Measurements from ENCODE around the gene ARL8B. TPM values are rescaled to one million over a fixed set of nuclear protein-coding genes. Genes with fewer than 3 reads are reported as not detected.
"Not testable (repeated sequence)": the region's sequence is repeated elsewhere in the genome, so short reads cannot be mapped to it uniquely, and the experiment has no call there.

Gene ARL8B
- polyA plus RNA-seq, 4 donors = 25.0 to 70.4 (median 31.6) TPM

DNA sequence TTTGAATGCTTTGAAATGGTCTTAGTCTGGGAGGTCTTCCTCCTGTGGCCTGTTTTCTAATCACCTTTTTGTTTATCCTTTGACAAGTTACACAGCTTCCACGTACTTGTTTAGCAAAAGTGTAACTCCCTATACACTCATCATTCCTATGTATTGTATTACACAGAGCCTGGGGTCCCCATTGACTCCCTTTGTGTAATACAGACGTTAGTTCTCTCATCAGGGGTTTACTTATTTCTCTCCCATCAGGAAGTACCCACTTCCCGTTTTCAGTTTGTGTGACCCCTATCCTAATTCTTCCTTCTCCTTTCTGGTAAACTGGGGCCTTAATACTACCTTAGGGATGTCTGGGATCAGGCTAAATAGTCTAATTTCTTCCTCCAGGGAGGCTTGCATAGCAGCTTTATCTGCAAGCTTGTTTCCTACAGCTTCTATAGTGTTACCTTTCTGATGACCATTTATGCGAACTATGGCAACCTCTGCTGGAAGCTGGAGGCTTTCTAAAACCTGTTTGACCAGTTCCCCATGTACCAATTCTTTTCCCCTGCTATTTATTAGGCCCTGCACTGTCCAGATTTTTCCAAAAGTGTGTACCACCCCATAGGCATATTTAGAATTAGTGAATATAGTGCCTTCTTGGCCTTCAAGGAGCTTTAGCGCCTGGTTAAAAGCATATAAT, 22.4 kb downstream of the ARL8B start:
- Histone ChIP-seq H3K9me3 (ENCODE audit: control insufficient read depth in 2 of 2, insufficient read depth in 1 of 2, low read depth in 1 of 2, low read length in 1 of 2) (peaks cover 0 to 36% of the 10 kb centered on the region in 2 donors), H3K27me3 (ENCODE audit: control insufficient read depth in 3 of 3, insufficient read depth in 3 of 3, low read length in 3 of 3) (no peaks in the 10 kb centered on the region), H3K4me3 (ENCODE audit: low read depth in 1 of 3, low read length in 3 of 3) (no peak overlapping the region), H3K36me3 (ENCODE audit: control insufficient read depth in 3 of 3, insufficient read depth in 2 of 3, low read depth in 1 of 3, low read length in 3 of 3) (peaks cover 2 to 15% (median 2%) of the 10 kb centered on the region in 3 donors), H3K4me1 (ENCODE audit: control insufficient read depth in 3 of 3, insufficient read depth in 2 of 3, low read depth in 1 of 3, low read length in 2 of 3) (peaks cover 0 to 3% (median under 1%) of the 10 kb centered on the region in 3 donors), H3K27ac (ENCODE audit: low read depth in 1 of 3, low read length in 2 of 3) (no peak overlapping the region)
- no peak for FAIRE-seq
- WGBS, 3 donors = 73 to 83% (median 75%) methylated on average over 5 of the region's 5 CpGs
- DNase-seq = no peak

DNA sequence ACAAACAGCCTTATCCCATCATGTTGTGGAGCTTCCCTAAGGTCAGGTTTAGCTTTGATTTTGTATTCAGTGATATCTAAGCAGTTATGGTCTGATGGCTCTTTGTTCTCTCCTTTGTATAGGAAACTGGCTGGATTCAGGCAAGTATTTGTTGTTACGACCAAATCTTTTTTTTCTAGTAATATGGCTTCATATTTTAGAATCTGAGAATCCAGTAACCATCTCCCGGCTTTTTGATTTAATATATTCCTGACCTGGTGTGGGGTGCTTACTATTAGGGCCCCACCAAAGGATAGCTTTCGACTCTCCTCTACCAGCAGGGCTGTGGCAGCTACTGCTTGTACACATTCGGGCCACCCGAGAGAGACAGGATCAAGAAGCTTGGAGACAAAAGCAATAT, 23.0 kb downstream of the ARL8B start:
- H3K4me1 ChIP-seq (ENCODE audit: control insufficient read depth in 3 of 3, insufficient read depth in 2 of 3, low read depth in 1 of 3, low read length in 2 of 3) = peaks cover 0 to 3% (median 0%) of the 10 kb centered on the region in 3 donors
- peaks cover 0 to 36% of the 10 kb centered on the region in 2 donors for H3K9me3 ChIP-seq (ENCODE audit: control insufficient read depth in 2 of 2, insufficient read depth in 1 of 2, low read depth in 1 of 2, low read length in 1 of 2)
- H3K27ac ChIP-seq (ENCODE audit: low read depth in 1 of 3, low read length in 2 of 3) = no peak overlapping the region
- H3K27me3 ChIP-seq (ENCODE audit: control insufficient read depth in 3 of 3, insufficient read depth in 3 of 3, low read length in 3 of 3) = no peaks in the 10 kb centered on the region
- no peak overlapping the region for H3K4me3 ChIP-seq (ENCODE audit: low read depth in 1 of 3, low read length in 3 of 3)
- DNase-seq (no peak), FAIRE-seq (no peak)
- 85 to 98% (median 92%) methylated on average over 5 of the region's 5 CpGs for WGBS, 3 donors
- H3K36me3 ChIP-seq (ENCODE audit: control insufficient read depth in 3 of 3, insufficient read depth in 2 of 3, low read depth in 1 of 3, low read length in 3 of 3) = peaks cover 2 to 15% (median 2%) of the 10 kb centered on the region in 3 donors

DNA sequence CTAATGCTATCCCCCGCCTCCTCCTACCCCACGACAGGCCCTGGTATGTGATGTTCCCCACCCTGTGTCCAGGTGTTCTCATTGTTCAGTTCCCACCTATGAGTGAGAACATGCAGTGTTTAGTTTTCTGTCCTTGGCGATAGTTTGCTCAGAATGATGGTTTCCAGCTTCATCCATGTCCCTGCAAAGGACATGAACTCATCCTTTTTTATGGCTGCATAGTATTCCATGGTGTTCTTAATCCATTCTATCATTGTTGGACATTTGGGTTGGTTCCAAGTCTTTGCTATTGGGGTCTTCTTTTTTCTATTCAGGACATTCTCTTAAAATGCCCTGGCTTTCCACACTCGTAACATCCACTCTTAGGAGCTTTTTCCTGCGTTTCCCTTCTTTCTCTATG, 25.1 kb downstream of the ARL8B start:
- H3K9me3 ChIP-seq (ENCODE audit: control insufficient read depth in 2 of 2, insufficient read depth in 1 of 2, low read depth in 1 of 2, low read length in 1 of 2) = peaks cover 0 to 34% of the 10 kb centered on the region in 2 donors
- not testable (repeated sequence) for FAIRE-seq; H3K27me3 ChIP-seq (ENCODE audit: control insufficient read depth in 3 of 3, insufficient read depth in 3 of 3, low read length in 3 of 3); H3K4me1 ChIP-seq (ENCODE audit: control insufficient read depth in 3 of 3, insufficient read depth in 2 of 3, low read depth in 1 of 3, low read length in 2 of 3); H3K27ac ChIP-seq (ENCODE audit: low read depth in 1 of 3, low read length in 2 of 3); DNase-seq; H3K4me3 ChIP-seq (ENCODE audit: low read depth in 1 of 3, low read length in 3 of 3)
- 88 to 99% (median 96%) methylated on average over 5 of the region's 5 CpGs for WGBS, 3 donors
- peaks cover under 1 to 17% (median 2%) of the 10 kb centered on the region in 3 donors for H3K36me3 ChIP-seq (ENCODE audit: control insufficient read depth in 3 of 3, insufficient read depth in 2 of 3, low read depth in 1 of 3, low read length in 3 of 3)

DNA sequence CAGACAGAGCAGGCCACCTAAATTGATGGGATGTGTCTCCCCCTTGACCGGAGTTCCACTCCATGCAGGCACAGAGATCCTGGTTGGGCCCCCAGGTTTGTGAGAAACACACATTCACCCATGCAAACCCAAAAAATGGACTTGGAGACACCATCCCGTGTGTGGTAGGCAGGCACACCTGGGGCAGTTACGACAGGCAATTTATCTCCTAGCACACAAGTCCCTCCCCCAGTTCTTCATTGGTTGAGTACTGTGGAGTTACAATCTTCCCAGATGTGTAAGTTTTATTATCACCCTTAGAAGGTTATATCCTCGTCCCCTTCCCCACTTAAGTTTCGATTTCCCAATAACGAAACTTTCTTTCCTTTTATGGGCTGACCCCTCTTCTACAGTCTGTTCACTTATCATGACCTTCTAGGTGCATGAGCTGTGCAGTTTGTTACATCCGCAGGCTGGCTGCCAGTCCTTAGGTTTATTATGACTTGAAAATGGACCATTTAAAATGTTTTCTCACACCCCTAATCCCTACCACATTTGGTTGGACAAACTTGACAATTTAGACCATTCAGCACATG, 27.3 kb downstream of the ARL8B start:
- no peaks in the 10 kb centered on the region for H3K4me1 ChIP-seq (ENCODE audit: control insufficient read depth in 3 of 3, insufficient read depth in 2 of 3, low read depth in 1 of 3, low read length in 2 of 3)

DNA sequence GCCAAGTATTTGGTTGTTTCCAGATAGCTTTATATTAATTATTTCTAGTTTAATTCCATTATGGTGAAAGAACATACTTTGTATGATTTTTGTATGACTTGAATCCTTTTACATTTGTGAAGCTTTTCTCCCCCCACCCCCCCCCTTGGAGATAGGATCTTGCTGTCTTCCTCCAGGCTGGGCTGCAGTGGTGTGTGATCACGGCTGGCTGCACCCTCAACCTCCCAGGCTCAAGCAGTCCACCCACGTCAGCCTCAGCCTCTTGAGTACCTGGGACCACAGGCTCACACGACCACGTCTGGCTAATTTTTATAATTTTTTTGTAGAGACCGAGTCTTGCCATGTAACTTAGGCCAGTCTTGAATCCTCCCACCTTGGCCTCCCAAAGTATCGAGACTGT, 29.5 kb downstream of the ARL8B start:
- DNase-seq = no peak
- Histone ChIP-seq H3K36me3 (ENCODE audit: control insufficient read depth in 3 of 3, insufficient read depth in 2 of 3, low read depth in 1 of 3, low read length in 3 of 3) (peaks cover 0 to 14% (median 2%) of the 10 kb centered on the region in 3 donors), H3K27me3 (ENCODE audit: control insufficient read depth in 3 of 3, insufficient read depth in 3 of 3, low read length in 3 of 3) (no peaks in the 10 kb centered on the region), H3K9me3 (ENCODE audit: control insufficient read depth in 2 of 2, insufficient read depth in 1 of 2, low read depth in 1 of 2, low read length in 1 of 2) (peaks cover 0 to 11% of the 10 kb centered on the region in 2 donors), H3K27ac (ENCODE audit: low read depth in 1 of 3, low read length in 2 of 3) (no peak overlapping the region), H3K4me1 (ENCODE audit: control insufficient read depth in 3 of 3, insufficient read depth in 2 of 3, low read depth in 1 of 3, low read length in 2 of 3) (no peaks in the 10 kb centered on the region), H3K4me3 (ENCODE audit: low read depth in 1 of 3, low read length in 3 of 3) (no peak overlapping the region)
- WGBS, 3 donors = 92 to 97% (median 94%) methylated on average over 6 of the region's 6 CpGs
- FAIRE-seq = no peak

More for the DNA sequence above, 27.3 kb downstream of the ARL8B start:
- no peak overlapping the region for H3K4me3 ChIP-seq (ENCODE audit: low read depth in 1 of 3, low read length in 3 of 3)
- peaks cover 0 to 15% (median 2%) of the 10 kb centered on the region in 3 donors for H3K36me3 ChIP-seq (ENCODE audit: control insufficient read depth in 3 of 3, insufficient read depth in 2 of 3, low read depth in 1 of 3, low read length in 3 of 3)
- FAIRE-seq (no peak), DNase-seq (no peak)
- no peaks in the 10 kb centered on the region for H3K27me3 ChIP-seq (ENCODE audit: control insufficient read depth in 3 of 3, insufficient read depth in 3 of 3, low read length in 3 of 3)
- 79 to 84% (median 83%) methylated on average over 7 of the region's 7 CpGs for WGBS, 3 donors
- H3K9me3 ChIP-seq (ENCODE audit: control insufficient read depth in 2 of 2, insufficient read depth in 1 of 2, low read depth in 1 of 2, low read length in 1 of 2) = peaks cover 0 to 19% of the 10 kb centered on the region in 2 donors
- no peak overlapping the region for H3K27ac ChIP-seq (ENCODE audit: low read depth in 1 of 3, low read length in 2 of 3)

DNA sequence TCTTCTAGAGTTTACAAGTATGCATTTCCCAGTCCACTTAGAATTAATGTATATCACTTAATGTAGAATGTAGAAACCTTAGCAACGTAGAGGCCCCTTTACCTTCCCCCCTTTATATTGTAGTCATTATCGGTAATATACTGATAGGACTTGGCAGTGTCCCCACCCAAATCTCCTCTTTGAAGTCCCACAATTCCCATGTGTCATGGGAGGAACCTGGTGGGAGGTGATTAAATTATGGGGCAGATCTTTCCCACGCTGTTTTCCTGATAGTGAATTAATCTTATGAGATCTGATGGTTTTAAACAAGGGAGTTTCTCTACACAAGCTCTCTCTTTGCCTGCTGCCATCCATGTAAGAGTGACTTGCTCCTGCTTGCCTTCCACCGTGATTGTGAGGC, 31.0 kb downstream of the ARL8B start:
- no peaks in the 10 kb centered on the region for H3K27me3 ChIP-seq (ENCODE audit: control insufficient read depth in 3 of 3, insufficient read depth in 3 of 3, low read length in 3 of 3)
- no peak overlapping the region for H3K4me3 ChIP-seq (ENCODE audit: low read depth in 1 of 3, low read length in 3 of 3)
- H3K27ac ChIP-seq (ENCODE audit: low read depth in 1 of 3, low read length in 2 of 3) = peak overlapping the region in 1 of 3 donors; percentile 11
- DNase-seq = no peak
- WGBS, 3 donors = 79 to 87% (median 84%) methylated on average over 4 of the region's 4 CpGs
- no peaks in the 10 kb centered on the region for H3K4me1 ChIP-seq (ENCODE audit: control insufficient read depth in 3 of 3, insufficient read depth in 2 of 3, low read depth in 1 of 3, low read length in 2 of 3)
- H3K9me3 ChIP-seq (ENCODE audit: control insufficient read depth in 2 of 2, insufficient read depth in 1 of 2, low read depth in 1 of 2, low read length in 1 of 2) = peaks cover 0 to 11% of the 10 kb centered on the region in 2 donors
- FAIRE-seq = no peak
- peaks cover 0 to 15% (median 2%) of the 10 kb centered on the region in 3 donors for H3K36me3 ChIP-seq (ENCODE audit: control insufficient read depth in 3 of 3, insufficient read depth in 2 of 3, low read depth in 1 of 3, low read length in 3 of 3)

DNA sequence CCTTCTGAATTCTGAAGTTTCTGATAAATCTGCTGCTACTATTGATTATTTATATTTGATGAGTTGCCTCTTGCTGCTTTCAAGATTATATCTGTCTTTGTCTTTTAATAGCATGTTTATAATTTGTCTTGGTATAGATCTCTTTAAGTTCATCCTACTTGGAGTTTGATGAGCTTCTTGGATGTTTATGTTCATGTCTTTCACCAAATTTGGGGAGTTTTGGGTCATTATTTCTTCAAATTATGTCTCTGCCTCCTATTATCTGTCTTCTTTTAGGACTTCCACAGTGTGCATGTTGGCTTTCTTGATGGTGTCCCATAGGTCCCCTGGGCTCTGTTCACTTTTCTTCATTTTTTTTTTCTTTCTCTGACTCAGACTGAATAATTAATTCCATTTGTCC, 33.1 kb downstream of the ARL8B start:
- H3K36me3 ChIP-seq (ENCODE audit: control insufficient read depth in 3 of 3, insufficient read depth in 2 of 3, low read depth in 1 of 3, low read length in 3 of 3) = peaks cover 0 to 10% (median 0%) of the 10 kb centered on the region in 3 donors
- peaks cover 0 to 11% of the 10 kb centered on the region in 2 donors for H3K9me3 ChIP-seq (ENCODE audit: control insufficient read depth in 2 of 2, insufficient read depth in 1 of 2, low read depth in 1 of 2, low read length in 1 of 2)
- no peak for DNase-seq
- no peaks in the 10 kb centered on the region for H3K27me3 ChIP-seq (ENCODE audit: control insufficient read depth in 3 of 3, insufficient read depth in 3 of 3, low read length in 3 of 3)
- H3K27ac ChIP-seq (ENCODE audit: low read depth in 1 of 3, low read length in 2 of 3) = no peak overlapping the region
- H3K4me3 ChIP-seq (ENCODE audit: low read depth in 1 of 3, low read length in 3 of 3) = no peak overlapping the region
- no peaks in the 10 kb centered on the region for H3K4me1 ChIP-seq (ENCODE audit: control insufficient read depth in 3 of 3, insufficient read depth in 2 of 3, low read depth in 1 of 3, low read length in 2 of 3)
- FAIRE-seq = no peak

DNA sequence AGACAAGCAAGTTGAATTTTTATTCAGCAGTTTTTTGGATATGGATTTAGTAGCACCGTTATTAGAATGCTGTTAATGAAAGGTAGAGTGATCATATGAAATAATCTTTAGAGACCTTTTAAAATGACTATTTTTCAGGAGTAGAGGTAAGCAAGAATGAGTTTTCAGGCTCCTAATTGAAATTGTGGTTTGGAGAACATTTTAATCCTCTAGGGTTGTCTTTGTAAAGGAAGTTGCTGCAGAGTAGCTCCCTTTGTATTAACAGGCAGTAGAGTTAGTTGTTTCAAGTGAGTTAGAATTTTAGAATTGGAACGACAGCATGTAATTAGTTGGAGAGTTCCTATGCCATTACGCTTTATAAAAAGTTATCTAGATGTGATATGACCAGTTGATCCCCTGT, 38.2 kb downstream of the ARL8B start:
- Histone ChIP-seq H3K27ac (ENCODE audit: low read depth in 1 of 3, low read length in 2 of 3) (no peak overlapping the region), H3K9me3 (ENCODE audit: control insufficient read depth in 2 of 2, insufficient read depth in 1 of 2, low read depth in 1 of 2, low read length in 1 of 2) (no peaks in the 10 kb centered on the region), H3K36me3 (ENCODE audit: control insufficient read depth in 3 of 3, insufficient read depth in 2 of 3, low read depth in 1 of 3, low read length in 3 of 3) (peaks cover 0 to 3% (median 0%) of the 10 kb centered on the region in 3 donors), H3K4me3 (ENCODE audit: low read depth in 1 of 3, low read length in 3 of 3) (no peak overlapping the region), H3K4me1 (ENCODE audit: control insufficient read depth in 3 of 3, insufficient read depth in 2 of 3, low read depth in 1 of 3, low read length in 2 of 3) (peaks cover 0 to 5% (median 2%) of the 10 kb centered on the region in 3 donors), H3K27me3 (ENCODE audit: control insufficient read depth in 3 of 3, insufficient read depth in 3 of 3, low read length in 3 of 3) (no peaks in the 10 kb centered on the region)
- WGBS, 3 donors = 68 to 79% (median 70%) methylated on average over 3 of the region's 3 CpGs
- FAIRE-seq (no peak), DNase-seq (no peak)

All from small intestine (tissue), 7 donors.